ENCODE measurements around the gene GABPB1.

GABPB1 gene

DNA sequence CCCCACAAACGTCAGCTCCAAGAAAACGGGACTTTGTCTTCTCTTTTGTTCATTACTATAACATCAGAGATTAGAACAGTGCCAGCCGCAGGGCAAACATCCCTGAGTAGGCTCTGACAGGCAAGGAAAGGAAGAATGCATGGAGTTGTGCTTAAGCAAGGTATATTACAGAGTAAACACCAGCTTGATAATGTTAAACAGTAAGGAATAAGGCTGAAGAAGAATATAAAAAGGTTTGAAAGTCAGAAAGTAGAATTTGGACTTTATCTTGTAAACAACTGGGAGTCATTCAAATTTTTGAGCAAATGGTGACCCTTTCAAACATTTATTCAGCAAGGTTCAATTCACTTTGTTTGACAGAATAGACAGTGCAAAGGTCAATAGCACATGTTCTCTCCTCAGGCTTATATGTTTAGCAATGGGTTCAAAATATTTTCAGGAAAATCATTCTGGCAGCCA, 11.0 kb downstream of the GABPB1 start:
- no peak for DNase-seq (ENCODE audit: low read depth in 2 of 2)

DNA sequence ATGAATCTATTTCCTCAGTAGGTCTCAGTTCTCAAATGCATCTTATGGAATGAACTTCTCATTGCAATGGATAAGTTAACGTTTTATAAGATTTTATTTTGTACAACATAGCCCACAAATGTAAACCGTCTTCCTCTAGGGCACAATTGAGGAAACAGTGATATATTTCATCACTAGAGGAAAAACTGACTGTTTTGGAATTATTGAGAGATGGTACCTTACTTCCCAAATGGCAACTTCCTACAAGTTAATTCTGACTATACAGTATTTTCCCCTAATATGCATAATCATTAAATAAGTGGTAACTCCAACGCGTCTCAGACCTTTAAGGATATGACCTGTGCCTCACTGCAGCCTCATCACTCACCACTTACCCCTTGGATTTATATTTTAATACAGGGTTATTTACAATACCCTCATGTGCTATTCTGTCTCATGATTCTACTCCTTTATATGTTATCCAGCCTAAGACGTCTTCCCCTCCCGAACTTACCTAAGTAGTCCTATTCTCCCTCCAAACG, 13.3 kb downstream of the GABPB1 start:
- no peak for DNase-seq (ENCODE audit: low read depth in 2 of 2)

DNA sequence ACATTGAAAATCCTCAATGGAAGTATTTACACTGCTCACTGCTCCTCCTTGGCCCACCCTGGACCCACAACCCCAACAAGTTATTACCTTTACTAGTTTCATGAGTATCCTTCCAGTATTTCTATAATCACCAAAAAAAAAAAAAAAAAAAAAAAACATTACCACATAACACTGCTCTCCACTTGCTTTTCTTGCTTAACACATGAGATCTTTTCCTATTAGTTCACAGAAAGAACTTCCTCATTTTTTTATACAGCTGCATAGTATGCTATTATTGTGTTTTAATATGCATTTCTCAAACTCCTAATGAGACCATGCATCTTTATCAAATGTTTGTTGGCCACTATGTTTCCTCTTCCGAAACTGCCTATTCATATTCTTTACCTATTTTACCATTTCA, 14.6 kb downstream of the GABPB1 start:
- DNase-seq (ENCODE audit: low read depth in 2 of 2) = no peak

DNA sequence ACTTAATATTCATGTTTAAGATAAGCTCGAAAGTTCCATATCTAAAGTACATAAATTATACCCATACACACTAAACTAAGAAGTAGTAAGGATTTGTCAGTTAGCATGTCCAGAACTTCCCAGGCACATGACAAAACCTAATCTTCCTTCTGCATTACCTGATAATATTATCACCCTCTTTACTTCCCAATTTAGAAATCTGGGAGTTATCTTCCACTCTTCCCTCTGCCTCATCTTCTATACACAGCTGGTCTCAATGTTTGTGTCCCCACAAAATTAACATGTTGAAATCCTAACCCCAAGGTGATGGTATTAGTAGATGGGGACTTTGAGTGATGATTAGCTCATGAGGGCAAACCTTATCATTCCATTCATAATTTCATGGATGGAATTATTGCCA, 15.3 kb downstream of the GABPB1 start:
- no peak for DNase-seq (ENCODE audit: low read depth in 2 of 2)

DNA sequence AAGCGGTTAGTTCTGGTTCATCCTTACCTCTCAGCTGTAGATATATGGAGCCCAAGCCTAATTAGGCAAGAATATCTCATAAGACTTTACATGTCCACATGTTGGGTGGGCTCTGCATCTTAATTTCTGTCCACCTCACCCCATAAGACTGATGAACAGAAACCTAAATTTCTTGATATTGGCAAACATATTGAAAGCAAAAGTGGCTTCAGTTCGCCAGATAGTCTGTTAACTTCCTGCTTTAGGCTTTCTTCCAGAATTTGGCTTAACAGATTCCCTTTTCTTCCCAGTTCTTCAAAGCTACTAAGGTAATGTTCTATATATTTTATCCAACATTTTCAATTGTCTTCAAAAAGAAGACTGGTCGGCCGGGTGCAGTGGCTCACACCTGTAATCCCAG, 19.7 kb downstream of the GABPB1 start:
- DNase-seq (ENCODE audit: low read depth in 2 of 2) = no peak

DNA sequence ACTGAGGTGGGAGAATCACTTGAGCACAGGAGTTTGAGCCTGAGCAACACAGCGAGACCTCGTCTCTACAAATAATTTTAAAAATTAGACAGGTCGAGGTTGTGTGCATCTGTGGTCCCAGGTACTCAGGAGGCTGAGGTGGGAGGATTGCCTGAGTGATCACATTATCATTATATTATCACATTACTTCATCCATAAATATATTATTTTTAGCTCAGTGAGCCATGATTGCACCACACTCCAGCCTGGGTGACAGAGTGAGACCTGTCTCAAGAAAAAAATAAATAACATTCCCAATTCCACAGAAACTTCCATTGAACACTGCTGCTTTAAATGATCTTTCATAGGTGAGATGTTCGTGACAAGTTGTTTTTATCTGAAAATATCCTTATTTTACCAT, 21.8 kb downstream of the GABPB1 start:
- no peak for DNase-seq (ENCODE audit: low read depth in 2 of 2)

DNA sequence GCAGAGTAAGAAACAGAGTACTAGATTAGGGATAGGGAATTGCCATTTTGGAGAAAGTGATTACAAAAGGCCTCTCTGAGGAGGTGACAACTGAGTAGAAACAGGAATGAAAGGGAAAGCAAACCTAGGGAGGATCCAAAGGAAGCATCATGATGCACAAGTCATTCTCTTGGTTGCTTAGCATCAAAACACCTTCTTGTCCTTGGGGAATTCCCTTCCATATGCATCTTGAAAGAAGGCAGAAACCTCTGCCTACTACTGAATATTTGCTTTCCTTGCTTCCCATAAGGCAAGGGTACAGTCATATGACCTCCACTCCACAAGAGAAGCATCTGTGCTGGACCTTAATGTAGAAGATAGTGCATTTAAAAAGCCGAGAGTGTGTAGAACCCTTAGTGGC, 24.1 kb downstream of the GABPB1 start:
- DNase-seq (ENCODE audit: low read depth in 2 of 2) = no peak

DNA sequence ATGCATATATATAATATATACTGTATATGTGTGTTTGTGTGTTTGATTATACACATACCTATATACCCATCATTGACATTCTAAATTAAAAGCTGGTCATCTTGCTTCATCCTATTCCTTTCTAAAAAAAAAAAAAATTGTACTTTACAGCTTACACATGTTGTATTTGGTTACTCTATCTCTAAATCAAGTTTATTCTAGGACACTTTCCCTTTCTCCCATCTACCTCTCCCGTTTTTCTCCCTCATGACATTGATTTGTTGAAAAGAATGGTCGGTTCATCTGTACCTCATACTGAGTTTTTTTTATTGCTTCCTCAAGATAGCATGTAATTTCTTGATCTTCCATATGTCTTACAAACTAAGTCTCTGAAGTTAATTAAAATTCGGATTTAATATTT, 26.9 kb downstream of the GABPB1 start:
- DNase-seq (ENCODE audit: low read depth in 2 of 2) = no peak

DNA sequence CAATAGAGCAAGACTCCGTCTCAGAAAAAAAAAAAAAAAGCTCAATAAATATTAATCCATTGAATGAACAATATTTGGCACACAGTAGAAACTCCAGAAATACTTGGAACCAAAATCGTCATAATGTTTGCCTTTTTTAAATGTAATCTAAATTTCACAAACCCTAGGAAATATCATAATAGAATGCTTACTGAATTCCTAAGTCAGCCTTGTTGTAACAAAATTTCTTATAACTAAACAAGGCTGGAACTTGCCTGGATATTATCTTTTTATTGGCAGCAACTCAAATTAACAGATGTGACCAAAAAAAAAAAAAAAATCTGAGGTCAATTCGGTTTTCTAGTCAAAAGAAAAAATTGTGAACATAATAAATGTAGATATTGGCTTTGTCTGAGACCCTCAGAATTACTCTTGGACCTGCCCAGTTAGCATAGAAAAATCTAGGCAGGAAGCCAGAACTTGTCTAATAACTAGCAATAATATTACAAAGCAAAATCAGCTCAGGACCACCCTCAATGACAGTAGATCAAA, 33.3 kb downstream of the GABPB1 start:
- DNase-seq (ENCODE audit: low read depth in 2 of 2) = no peak

DNA sequence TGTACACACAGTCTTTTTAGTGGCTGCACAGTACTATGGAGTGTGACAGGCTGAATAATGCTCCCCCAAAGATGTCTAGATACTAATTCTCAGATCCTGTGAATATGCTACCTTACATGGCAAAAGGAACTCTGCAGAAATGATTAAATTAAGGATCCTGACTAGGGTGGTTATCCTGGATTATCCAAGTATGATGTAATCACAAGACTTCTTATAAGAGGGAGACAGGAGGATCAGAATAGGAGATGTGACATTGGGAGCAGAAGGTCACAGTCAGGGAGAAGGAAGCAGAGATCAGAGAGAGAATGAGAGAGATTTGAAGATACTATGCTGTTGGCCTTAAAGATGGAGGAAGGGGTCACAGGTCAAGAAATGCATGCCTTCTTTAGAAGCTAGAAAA, 34.5 kb downstream of the GABPB1 start:
- DNase-seq (ENCODE audit: low read depth in 2 of 2) = no peak

DNA sequence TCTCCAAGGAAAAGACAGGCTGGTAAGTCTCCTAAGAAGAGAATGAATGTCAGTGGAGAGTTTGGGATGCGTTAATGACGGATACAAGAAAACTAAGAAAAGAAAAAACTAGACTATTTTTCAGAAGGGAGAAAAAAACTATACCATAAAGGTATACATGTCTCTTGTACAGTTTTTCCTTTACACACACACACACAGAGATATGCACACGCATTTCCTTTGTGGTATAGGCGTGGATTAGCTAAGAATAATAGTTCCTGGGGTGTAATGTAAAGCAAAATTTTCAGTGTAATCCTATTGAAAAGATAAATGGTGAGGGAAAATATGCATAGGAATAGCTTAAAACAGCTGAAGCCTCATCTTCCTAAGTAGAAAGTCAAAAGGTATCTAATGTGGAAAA, 36.3 kb downstream of the GABPB1 start:
- DNase-seq (ENCODE audit: low read depth in 2 of 2) = no peak

DNA sequence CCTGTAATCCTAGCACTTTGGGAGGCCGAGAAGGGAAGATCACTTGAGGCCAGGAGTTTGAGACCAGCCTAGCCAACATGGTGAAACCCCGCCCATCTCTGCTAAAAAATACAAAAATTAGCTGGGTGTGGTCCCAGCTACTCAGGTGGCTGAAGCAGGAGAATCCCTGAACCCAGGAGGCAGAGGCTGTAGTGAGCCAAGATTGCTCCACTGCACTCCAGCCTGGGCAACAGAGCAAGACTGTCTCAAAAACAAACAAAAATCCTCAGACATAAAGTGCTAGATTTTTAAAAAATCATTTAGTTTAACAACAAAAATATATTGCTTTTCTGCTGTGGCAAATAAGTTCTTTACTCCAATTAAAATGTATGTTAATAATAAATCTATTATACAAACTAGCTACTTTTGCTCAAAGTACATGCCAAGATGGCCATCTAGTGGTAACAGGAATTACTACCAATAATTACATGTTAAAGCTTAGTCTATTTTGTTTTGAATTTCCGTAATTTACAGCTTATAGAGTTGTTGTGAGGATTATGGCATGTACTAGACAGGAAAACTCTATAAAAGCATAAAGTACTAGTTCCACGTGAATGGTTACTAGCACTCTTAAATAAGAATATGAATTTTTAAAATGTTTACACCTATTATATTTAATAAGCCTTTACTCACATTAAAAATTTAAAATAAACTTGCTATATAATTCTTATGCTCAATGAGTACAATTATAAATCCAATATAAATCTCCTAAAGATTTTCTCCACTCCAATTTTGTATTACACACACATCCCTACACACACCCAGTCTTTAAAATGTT, 39.0 kb downstream of the GABPB1 start:
- DNase-seq (ENCODE audit: low read depth in 2 of 2) = no peak

DNA sequence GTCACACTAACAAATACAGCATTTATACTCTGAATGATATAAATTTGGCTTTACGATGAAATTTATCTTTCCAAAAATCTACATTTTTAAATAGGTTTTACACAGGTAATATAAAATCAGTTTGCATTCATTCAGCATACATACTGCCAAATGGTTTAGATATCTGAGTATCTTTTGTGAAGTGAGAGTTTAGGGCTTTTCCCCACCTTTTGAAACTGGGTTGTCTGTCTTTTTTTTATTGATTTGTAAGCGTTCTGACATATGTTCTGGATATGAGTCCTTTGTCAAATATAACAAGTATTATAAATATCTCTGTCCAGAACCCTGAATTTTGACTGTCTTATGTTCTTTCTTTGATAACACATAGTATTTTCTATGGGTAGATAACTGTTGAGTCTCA, 42.4 kb downstream of the GABPB1 start:
- DNase-seq (ENCODE audit: low read depth in 2 of 2) = no peak

DNA sequence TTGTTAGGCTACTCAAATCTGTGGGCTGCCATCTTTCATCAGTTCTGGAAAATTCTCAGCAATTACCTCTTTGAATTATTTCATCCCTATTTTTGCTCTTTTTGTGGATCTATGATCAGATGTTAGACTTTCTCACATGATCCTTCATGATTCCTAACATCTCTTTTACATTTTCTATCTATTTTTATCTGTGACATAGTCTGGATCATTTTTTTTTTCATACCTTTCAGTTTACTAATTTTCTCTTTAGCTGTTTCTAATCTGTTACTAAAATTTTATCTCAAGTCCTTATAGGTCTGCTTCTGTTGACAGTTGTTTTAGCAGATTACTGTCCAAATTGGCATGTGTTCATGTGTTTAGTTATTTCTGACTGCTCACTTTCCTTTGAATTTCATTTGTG, 47.2 kb downstream of the GABPB1 start:
- DNase-seq (ENCODE audit: low read depth in 2 of 2) = no peak

DNA sequence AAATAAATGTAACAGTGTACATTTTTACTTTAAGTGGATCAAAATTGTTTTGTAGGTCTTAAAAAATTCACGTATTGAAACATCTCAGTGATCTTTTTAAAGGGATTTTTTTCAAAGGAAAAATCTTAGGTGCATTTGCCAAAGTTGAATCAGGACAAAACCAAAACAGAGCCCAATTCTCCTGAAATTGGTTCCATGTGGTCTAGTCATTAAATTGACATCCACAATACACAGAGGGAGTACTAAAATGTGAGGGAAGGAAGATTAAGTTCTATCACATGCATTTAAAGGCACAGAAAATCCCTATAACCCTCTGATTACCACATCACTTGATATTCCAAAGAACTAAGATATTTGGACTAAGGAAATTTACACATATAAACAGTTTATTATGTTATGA, 50.2 kb downstream of the GABPB1 start:
- DNase-seq (ENCODE audit: low read depth in 2 of 2) = no peak

DNA sequence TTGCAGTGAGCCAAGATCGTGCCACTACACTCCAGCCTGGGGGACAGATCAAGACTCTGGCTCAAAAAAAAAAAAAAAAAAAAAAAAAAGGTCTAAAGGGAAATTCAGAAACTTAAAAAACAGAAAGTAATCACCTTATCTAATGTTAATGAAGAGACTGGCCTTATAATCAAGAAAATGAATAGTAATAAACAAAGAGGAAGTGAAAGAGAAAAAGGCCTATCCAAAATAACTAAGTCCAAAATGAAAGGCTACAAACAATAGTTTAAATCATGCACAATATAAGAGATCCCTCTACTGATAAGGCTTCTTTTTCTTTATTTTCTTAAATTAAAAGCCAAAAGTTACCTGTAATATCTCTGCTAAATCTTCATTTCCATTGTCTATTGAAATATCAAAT, 52.4 kb downstream of the GABPB1 start:
- no peak for DNase-seq (ENCODE audit: low read depth in 2 of 2)

DNA sequence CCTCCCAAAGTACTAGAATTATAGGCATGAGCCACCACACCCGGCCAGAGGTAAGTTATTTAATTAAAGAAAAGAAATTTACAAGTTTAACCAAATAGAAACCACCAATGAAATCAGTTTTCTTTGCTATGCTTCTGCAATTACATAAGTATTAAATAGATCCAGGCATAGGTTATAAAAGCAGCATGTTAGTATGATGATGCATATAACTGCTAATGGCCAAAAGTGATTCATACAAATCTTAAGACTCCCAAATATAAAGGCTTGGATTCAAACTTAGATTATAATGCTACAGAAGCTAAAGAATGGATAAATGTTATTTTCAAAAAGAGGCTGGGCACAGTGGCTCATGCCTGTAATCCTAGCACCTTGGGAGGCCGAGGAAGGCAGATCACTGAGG, 56.7 kb downstream of the GABPB1 start:
- DNase-seq (ENCODE audit: low read depth in 2 of 2) = no peak

DNA sequence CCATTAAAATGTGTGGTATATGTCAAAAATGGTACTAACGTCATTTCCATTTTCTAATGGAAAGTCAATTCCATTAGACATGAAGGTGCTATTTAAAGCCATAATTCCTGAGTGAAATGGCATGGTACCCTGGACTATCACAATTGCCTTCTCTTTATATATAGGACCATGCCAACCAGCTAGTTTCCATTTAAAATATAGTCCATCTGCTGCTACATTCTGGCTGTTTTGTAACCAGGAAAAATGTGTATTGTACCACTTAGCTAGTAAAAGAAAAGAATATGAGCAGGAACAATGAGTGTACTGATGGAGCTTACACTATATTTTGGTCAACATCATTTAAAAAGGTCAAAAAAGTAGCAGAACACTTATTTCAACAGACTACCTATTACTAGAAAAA, 59.0 kb downstream of the GABPB1 start:
- DNase-seq (ENCODE audit: low read depth in 2 of 2) = no peak

DNA sequence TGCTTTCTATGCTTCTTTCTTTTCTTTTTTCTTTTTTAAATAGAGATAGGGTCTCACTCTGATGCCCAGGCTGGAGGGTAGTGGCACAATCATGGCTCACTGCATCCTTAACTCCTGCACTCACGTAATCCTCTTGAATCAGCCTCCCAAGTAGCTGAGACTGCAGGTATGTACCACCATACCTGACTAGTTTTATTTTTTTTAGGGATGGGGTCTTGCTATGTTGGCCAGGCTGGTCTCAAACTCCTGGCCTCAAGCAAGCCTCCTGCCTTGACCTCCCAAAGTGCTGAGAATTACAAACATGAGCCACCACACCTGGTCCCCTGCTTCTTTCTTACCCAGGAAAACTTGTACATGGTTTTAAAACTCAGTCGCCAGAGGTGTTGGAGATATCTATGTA, 65.2 kb downstream of the GABPB1 start:
- DNase-seq (ENCODE audit: low read depth in 2 of 2) = no peak

DNA sequence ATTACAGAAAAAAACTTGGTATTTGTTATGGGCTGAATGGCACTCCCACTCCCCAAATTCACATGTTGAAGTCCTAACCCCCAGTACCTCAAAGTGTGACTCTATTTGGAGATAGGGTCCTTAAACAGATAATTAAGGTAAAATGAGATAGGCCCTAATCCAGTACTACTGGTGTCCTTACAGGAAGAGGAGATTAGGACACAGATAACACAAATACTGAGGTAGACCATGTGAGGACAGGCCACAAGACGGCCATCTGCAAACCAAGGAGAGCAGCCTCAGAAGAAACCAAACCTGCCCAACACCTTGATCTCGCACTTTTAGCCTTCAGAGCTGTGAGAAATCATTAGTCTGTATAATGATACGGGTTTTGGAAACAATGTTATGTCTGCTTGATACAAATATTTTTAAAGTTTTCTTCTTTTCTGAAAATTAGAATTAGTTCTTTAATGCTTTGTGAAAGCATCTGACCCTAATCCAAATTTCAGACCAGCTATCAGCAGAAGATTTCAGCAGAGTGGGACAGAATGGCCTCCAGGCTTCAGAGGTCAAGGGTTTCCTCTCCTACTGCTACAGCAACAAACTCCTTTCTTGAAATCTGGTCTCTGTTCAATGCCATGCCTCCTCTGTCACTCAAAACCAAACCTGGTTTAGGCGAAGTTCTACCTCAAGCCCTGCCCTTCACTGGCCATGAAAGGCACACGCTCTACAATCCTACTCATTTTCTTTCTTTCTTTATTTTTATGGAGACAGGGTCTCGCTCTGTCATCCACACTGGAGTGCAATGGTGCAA, 67.5 kb downstream of the GABPB1 start:
- no peak for DNase-seq (ENCODE audit: low read depth in 2 of 2)

DNA sequence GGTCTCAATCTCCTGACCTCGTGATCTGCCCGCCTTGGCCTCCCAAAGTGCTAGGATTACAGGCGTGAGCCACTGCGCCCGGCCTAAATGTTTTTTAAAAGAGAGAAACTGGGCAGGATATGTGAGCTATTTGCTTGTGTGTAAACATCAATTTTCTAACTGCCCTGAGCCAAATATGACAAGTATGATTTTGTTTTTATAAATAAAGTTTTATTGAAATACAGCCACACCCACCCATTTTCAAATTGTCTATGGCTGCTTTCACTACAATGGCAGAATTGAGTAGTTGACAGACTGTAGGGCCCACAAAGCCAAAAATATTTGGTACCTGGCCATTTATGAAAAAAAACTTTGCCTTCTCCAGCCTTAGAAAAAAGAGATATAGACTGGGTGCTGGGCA, 73.6 kb downstream of the GABPB1 start:
- DNase-seq (ENCODE audit: low read depth in 2 of 2) = no peak

DNA sequence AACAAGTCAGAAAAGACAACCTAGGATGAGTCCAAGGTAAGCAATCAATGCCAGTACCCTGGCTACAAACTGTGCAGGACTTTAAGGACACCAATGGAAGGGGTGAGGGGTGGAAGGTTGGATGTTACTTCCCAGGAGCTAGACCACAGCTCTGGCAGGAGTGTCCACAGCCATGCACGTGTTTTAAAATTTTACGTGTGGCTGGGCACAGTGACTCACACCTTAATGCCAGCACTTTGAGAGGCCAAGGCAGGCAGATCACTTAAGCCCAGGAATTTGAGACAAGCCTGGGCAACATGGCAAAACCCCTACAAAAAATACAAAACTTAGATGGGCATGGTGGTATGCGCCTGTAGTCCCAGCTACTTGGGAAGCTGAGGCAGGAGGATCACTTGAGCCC, 74.7 kb downstream of the GABPB1 start:
- no peak for DNase-seq (ENCODE audit: low read depth in 2 of 2)

DNA sequence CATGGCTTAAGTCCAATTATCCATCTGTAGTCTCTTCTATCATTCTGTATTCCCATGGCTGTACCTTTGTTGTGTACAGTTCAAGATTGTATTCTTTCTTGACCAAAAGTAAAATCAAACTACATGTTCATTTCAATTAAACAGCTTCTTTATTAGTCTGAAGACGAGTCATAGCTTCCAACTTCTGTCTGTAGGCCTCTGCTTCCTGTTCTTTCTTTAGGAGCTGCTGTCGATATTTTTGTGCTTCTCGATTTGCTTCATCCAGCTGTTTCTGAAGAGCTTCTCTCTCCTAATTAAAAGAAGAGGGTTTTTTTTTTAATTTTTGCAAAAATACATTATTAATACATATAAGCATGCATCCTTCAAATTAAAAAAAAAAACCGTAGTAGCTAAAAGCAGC, 76.5 kb downstream of the GABPB1 start:
- DNase-seq (ENCODE audit: low read depth in 2 of 2) = no peak
